GM12878 (cell line): ENCODE results near the gene LSM7. TPM values are rescaled to one million over a fixed set of nuclear protein-coding genes. Genes with fewer than 3 reads are reported as not detected.

Experiments used
- ATAC-seq: fragments of 200-7000 bp; cut with Tn5 transposase; 3 replicates; pipeline ENCODE4 v1.9.1; 2020; ENCODE audit warnings: mild to moderate bottlenecking, moderate library complexity
- BruUV-seq: library from RNA; stranded (reverse); fragments of 400-500 nt; replicated peaks from 2 replicates; lab custom pipeline; 2021; lab: Mats Ljungman, UMichigan
- CTCF ChIA-PET: fragments of 300-600 bp; sonication (Branson Sonifier 250); formaldehyde crosslinking; extraction: SDS; loops from one replicate; lab custom pipeline; 2021; ENCODE audit warnings: inconsistent platforms; lab: Yijun Ruan, JAX
- POLR2A ChIA-PET: fragments of 350-600 bp; formaldehyde crosslinking; extraction: SDS; loops from one replicate; lab custom pipeline; 2021; ENCODE audit warnings: inconsistent platforms; lab: Charles Lee
- RAD21 ChIA-PET: fragments of 300-600 bp; sonication (Branson Sonifier 250); formaldehyde crosslinking; loops from one replicate; lab custom pipeline; 2023; ENCODE audit warnings: antibody characterized with exemption; ENCODE audit not compliant: unreplicated experiment; lab: Charles Lee
- SMC1A ChIA-PET: fragments of 300-600 bp; sonication (Branson Sonifier 250); formaldehyde crosslinking; loops from one replicate; lab custom pipeline; 2023; ENCODE audit not compliant: unreplicated experiment, uncharacterized antibody; lab: Charles Lee
- DNase-seq: peaks from one replicate; pipeline ENCODE4 v3.0.0-alpha.2; 2011; ENCODE audit warnings: low read depth, low spot score
- FAIRE-seq: peaks from 3 replicates; lab custom pipeline; 2011; peaks lifted over from hg19 to GRCh38; lab: Jason Lieb, UNC
- H2AFZ ChIP-seq: 2 replicates; pipeline ENCODE4 v1.6.0; 2011; ENCODE audit warnings: low read depth, low read length, control low read depth; ENCODE audit not compliant: control insufficient read depth
- H3K27ac ChIP-seq: 2 replicates; pipeline ENCODE4 v1.5.1; 2011; ENCODE audit warnings: control low read depth; ENCODE audit not compliant: control insufficient read depth, insufficient read depth
- H3K27me3 ChIP-seq, 2 experiments: replicated peaks in 1 of 2; 2 replicates each; pipeline versions ENCODE4 v1.6.0 to v1.6.1; 2011; ENCODE audit warnings: low read length in 1 of 2; ENCODE audit not compliant: control insufficient read depth in 2 of 2, insufficient read depth in 2 of 2
- H3K36me3 ChIP-seq, 2 experiments: 2 replicates each; pipeline ENCODE4 v1.5.1; 2011; ENCODE audit warnings: low read length in 1 of 2; ENCODE audit not compliant: control insufficient read depth in 2 of 2, insufficient read depth in 2 of 2
- H3K4me1 ChIP-seq: 2 replicates; pipeline ENCODE4 v1.6.1; 2011; ENCODE audit warnings: mild to moderate bottlenecking, low read length, moderate library complexity, mixed read lengths; ENCODE audit not compliant: control insufficient read depth, insufficient read depth
- H3K4me2 ChIP-seq: 2 replicates; pipeline ENCODE4 v1.6.0; 2011; ENCODE audit warnings: control low read depth; ENCODE audit not compliant: control insufficient read depth, insufficient read depth
- H3K4me3 ChIP-seq: fragments of 200-600 bp; sonication (generic); 2 replicates; pipeline ENCODE4 v1.5.1; 2016
- H3K79me2 ChIP-seq: 2 replicates; pipeline ENCODE4 v1.6.0; 2011; ENCODE audit warnings: low read length; ENCODE audit not compliant: control insufficient read depth, insufficient read depth
- H3K9ac ChIP-seq: 2 replicates; pipeline ENCODE4 v1.8.0; 2011; ENCODE audit warnings: low read length, control low read depth, mixed read lengths; ENCODE audit not compliant: control insufficient read depth, insufficient read depth
- H3K9me3 ChIP-seq: replicated peaks from 3 replicates; pipeline ENCODE4 v1.5.1; 2011; ENCODE audit warnings: mild to moderate bottlenecking, low read length; ENCODE audit not compliant: control insufficient read depth, insufficient read depth
- H4K20me1 ChIP-seq: 2 replicates; pipeline ENCODE4 v1.6.0; 2011; ENCODE audit not compliant: control insufficient read depth, insufficient read depth
- CREB1 ChIP-seq: IDR thresholded peaks from 2 replicates; pipeline ENCODE4 v1.6.1; 2012; ENCODE audit warnings: low read depth, mild to moderate bottlenecking, inconsistent platforms
- GABPA ChIP-seq: IDR thresholded peaks from 2 replicates; pipeline ENCODE4 v1.6.1; 2014; ENCODE audit warnings: antibody characterized with exemption, low read depth, mild to moderate bottlenecking, inconsistent platforms
- HDGF ChIP-seq: fragments of 450-650 bp; IDR thresholded peaks from 2 replicates; pipeline ENCODE4 v1.6.1; 2016; ENCODE audit warnings: antibody characterized with exemption
- JUNB ChIP-seq: IDR thresholded peaks from 2 replicates; pipeline ENCODE4 v1.6.1; 2016; ENCODE audit warnings: antibody characterized with exemption, mild to moderate bottlenecking
- MEF2A ChIP-seq: IDR thresholded peaks from 2 replicates; pipeline ENCODE4 v1.6.1; 2011; ENCODE audit warnings: low read depth, mild to moderate bottlenecking, low read length, moderate library complexity; ENCODE audit not compliant: insufficient read depth
- RCOR1 ChIP-seq: conservative IDR thresholded peaks from 2 replicates; pipeline ENCODE4 v1.6.1; 2012; ENCODE audit warnings: low read depth, low read length, improper control_type of control experiment
- SMARCA5 ChIP-seq: fragments of 450-650 bp; IDR thresholded peaks from 2 replicates; pipeline ENCODE4 v1.6.1; 2017; ENCODE audit warnings: mild to moderate bottlenecking
- ZZZ3 ChIP-seq: IDR thresholded peaks from 2 replicates; pipeline ENCODE4 v1.6.1; 2011; ENCODE audit warnings: low read depth; ENCODE audit not compliant: control insufficient read depth, insufficient read length
- WGBS: methylation state at CpG from one replicate; pipeline ENCODE4 v1.1.6; 2016; ENCODE audit warnings: low lambda C conversion rate; ENCODE audit not compliant: insufficient replicate concordance, insufficient coverage; ENCODE audit errors: missing lambda C conversion rate; 5-methylcytosine and 5-hydroxymethylcytosine counted together
- in situ Hi-C: fragments of 300-500 bp; cut with MboI; formaldehyde crosslinking; loops from 9 replicates; pipeline ENCODE4 v1.14.3; 2018; ENCODE audit warnings: mixed read lengths
- intact Hi-C: fragments of 100-400 bp; cut with micrococcal nuclease; formaldehyde crosslinking; loops from one replicate; pipeline ENCODE4 v1.14.2; 2022; ENCODE audit not compliant: unreplicated experiment
- polyA plus RNA-seq, 11 experiments: library from polyadenylated mRNA; depleted of rRNA in 4 of 11; unstranded in 6 of 11; stranded (reverse) in 5 of 11; fragments of >200 nt; fragmentation: Nextera tagmentation in 4 of 11; fragmentation: Illumina TruSeq in 1 of 11; extraction: Ambion mirVana in 4 of 11; extraction: Trizol in 1 of 11; gene quantifications; 1 replicate in 1 of 11; 2 replicates in 10 of 11; pipeline versions ENCODE4 v1.2.1 to v1.2.3, GENCODE V29; 2011 to 2016; ENCODE audit warnings: inconsistent platforms in 2 of 11, missing spikeins in 2 of 11, low read depth in 1 of 11
- total RNA-seq, 4 experiments: library from RNA; depleted of rRNA in 3 of 4; stranded (reverse); fragments of >200 nt in 3 of 4; fragmentation: Illumina TruSeq in 1 of 4; extraction: Trizol in 1 of 4; gene quantifications; 2 replicates each; pipeline versions ENCODE4 v1.2.1 to v1.2.3, GENCODE V29; 2013 to 2021
- TF ChIP-seq, protein P1 (sequence below): fragments of 450-650 bp; IDR thresholded peaks from 2 replicates; pipeline ENCODE4 v1.6.1; 2017; ENCODE audit warnings: antibody characterized with exemption, mild to moderate bottlenecking, moderate library complexity
- TF ChIP-seq, protein P2 (sequence below): IDR thresholded peaks from 2 replicates; pipeline ENCODE4 v1.6.1; 2012; ENCODE audit warnings: low read depth, low read length, improper control_type of control experiment
- TF ChIP-seq, protein P3 (sequence below): fragments of 450-650 bp; IDR thresholded peaks from 2 replicates; pipeline ENCODE4 v1.6.1; 2018; ENCODE audit warnings: mild to moderate bottlenecking, low read depth, moderate library complexity; ENCODE audit not compliant: partially characterized antibody

The LSM7 gene
- total and polyA plus RNA-seq, 10 of the 15 experiments (the other 5 are each of a cell fraction or from before 2014, with no cell fraction given) = 24.4 to 424 (median 217) TPM

DNA sequence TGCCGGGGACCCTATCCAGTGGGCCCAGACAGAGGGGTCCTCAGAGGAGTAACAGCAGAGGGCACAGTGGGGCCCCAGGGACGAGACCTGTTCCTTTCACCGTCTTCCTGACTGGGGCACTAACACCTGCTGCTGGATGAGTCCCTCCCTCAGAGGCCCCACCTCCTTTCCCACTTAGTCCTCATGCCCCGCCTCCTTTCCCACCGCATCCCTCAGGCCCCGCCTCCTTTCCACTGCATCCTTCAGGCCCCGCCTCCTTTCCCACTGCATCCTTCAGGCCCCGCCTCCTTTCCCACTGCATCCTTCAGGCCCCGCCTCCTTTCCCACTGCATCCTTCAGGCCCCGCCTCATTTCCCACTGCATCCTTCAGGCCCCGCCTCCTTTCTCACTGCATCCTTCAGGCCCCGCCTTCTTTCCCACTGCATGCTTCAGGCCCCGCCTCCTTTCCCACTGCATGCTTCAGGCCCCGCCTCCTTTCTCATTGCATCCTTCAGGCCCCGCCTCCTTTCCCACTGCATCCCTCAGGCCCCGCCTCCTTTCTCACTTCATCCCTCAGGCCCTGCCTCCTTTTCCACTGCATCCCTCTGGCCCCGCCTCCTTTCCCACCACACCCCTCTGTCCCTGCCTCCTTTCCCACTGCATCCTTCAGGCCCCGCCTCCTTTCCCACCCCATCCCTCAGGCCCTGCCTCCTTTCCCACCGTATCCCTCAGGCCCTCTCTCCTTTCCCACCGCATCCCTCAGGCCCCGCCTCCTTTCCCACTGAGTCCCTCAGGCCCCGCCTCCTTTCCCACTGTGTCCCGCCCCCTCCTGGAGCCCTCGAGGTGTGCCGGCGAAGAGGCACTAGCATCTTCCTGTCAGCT is 6.8 kb upstream of the LSM7 start:
- H4K20me1 ChIP-seq = no peaks in the 10 kb centered on the region
- no peak for ATAC-seq
- POLR2A ChIA-PET = no interaction called here
- H3K4me3 ChIP-seq = no peak overlapping the region
- DNase-seq = no peak
- no peaks in the 10 kb centered on the region; the same call in 2 of the 3 replicates for H3K9me3 ChIP-seq
- in situ Hi-C loops (no loop called here), intact Hi-C loops (no loop called here)
- peaks cover 10% of the 10 kb centered on the region for H3K4me1 ChIP-seq
- CTCF ChIA-PET = no interaction called here
- H2AFZ ChIP-seq = no peak overlapping the region
- peaks cover 21% of the 10 kb centered on the region for H3K79me2 ChIP-seq
- SMC1A ChIA-PET = no interaction called here
- H3K4me2 ChIP-seq = no peak overlapping the region
- no peak for FAIRE-seq
- TF ChIP-seq ZZZ3 (no peak), SMARCA5 (no peak), CREB1 (no peak), HDGF (0 out of 2 replicates have a peak, but pooled peaks have one; percentile 15), GABPA (no peak)
- no peak overlapping the region for H3K27ac ChIP-seq
- RAD21 ChIA-PET = no interaction called here
- WGBS = 92% methylated on average over 16 of the region's 26 CpGs
- H3K36me3 ChIP-seq = peaks cover 0 to 6% of the 10 kb centered on the region in 2 experiments; a peak in 3 of 4 replicates
- H3K9ac ChIP-seq = no peak overlapping the region
- H3K27me3 ChIP-seq = no peaks in the 10 kb centered on the region
- BruUV-seq = no TSS peak

DNA sequence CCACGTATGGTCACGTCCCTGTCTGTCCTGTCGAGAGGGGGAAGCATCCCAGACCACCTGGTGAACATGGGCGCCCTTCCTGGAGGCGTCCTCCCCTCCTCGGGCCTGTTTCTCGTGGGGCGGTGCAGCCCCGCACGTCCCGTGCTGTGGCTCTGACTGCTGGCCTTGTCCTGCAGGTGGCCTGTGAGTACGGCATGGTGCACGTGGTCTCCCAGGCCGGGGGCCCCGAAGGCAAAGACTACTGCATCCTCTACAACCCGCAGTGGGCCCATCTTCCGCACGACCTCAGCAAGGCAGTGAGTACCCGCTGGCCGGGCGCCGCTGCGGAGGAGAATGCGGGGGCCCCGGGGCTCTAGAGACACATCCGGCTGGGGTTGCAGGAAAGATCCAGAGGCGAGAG is 6.0 kb upstream of the LSM7 start:
- intact Hi-C loops = no loop called here
- in situ Hi-C loops = no loop called here
- TF ChIP-seq, protein P1, sequence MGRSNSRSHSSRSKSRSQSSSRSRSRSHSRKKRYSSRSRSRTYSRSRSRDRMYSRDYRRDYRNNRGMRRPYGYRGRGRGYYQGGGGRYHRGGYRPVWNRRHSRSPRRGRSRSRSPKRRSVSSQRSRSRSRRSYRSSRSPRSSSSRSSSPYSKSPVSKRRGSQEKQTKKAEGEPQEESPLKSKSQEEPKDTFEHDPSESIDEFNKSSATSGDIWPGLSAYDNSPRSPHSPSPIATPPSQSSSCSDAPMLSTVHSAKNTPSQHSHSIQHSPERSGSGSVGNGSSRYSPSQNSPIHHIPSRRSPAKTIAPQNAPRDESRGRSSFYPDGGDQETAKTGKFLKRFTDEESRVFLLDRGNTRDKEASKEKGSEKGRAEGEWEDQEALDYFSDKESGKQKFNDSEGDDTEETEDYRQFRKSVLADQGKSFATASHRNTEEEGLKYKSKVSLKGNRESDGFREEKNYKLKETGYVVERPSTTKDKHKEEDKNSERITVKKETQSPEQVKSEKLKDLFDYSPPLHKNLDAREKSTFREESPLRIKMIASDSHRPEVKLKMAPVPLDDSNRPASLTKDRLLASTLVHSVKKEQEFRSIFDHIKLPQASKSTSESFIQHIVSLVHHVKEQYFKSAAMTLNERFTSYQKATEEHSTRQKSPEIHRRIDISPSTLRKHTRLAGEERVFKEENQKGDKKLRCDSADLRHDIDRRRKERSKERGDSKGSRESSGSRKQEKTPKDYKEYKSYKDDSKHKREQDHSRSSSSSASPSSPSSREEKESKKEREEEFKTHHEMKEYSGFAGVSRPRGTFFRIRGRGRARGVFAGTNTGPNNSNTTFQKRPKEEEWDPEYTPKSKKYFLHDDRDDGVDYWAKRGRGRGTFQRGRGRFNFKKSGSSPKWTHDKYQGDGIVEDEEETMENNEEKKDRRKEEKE = no peak
- TF ChIP-seq, protein P2, sequence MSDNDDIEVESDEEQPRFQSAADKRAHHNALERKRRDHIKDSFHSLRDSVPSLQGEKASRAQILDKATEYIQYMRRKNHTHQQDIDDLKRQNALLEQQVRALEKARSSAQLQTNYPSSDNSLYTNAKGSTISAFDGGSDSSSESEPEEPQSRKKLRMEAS = no peak
- TF ChIP-seq MEF2A (no peak), RCOR1 (no peak), JUNB (no peak)
- TF ChIP-seq, protein P3, sequence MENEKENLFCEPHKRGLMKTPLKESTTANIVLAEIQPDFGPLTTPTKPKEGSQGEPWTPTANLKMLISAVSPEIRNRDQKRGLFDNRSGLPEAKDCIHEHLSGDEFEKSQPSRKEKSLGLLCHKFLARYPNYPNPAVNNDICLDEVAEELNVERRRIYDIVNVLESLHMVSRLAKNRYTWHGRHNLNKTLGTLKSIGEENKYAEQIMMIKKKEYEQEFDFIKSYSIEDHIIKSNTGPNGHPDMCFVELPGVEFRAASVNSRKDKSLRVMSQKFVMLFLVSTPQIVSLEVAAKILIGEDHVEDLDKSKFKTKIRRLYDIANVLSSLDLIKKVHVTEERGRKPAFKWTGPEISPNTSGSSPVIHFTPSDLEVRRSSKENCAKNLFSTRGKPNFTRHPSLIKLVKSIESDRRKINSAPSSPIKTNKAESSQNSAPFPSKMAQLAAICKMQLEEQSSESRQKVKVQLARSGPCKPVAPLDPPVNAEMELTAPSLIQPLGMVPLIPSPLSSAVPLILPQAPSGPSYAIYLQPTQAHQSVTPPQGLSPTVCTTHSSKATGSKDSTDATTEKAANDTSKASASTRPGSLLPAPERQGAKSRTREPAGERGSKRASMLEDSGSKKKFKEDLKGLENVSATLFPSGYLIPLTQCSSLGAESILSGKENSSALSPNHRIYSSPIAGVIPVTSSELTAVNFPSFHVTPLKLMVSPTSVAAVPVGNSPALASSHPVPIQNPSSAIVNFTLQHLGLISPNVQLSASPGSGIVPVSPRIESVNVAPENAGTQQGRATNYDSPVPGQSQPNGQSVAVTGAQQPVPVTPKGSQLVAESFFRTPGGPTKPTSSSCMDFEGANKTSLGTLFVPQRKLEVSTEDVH = no peak

More for the DNA sequence above, 6.0 kb upstream of the LSM7 start:
- no peak overlapping the region for H3K4me3 ChIP-seq
- H3K4me1 ChIP-seq = peaks cover 13% of the 10 kb centered on the region
- ChIA-PET CTCF (no interaction called here), RAD21 (no interaction called here), SMC1A (no interaction called here), POLR2A (no interaction called here)
- no peak overlapping the region for H3K27ac ChIP-seq
- H3K36me3 ChIP-seq = peaks cover 0 to 5% of the 10 kb centered on the region in 2 experiments; a peak in 3 of 4 replicates
- H3K79me2 ChIP-seq = peaks cover 24% of the 10 kb centered on the region
- no peak overlapping the region for H3K4me2 ChIP-seq
- no peaks in the 10 kb centered on the region; the same call in 2 of the 3 replicates for H3K9me3 ChIP-seq
- H3K9ac ChIP-seq = no peak overlapping the region
- H3K27me3 ChIP-seq = no peaks in the 10 kb centered on the region
- BruUV-seq = no TSS peak
- no peak for ATAC-seq
- 94% methylated on average over 26 of the region's 27 CpGs for WGBS
- DNase-seq = no peak
- H4K20me1 ChIP-seq = no peaks in the 10 kb centered on the region
- no peak overlapping the region for H2AFZ ChIP-seq
- FAIRE-seq = no peak
